Measurements from ENCODE around the gene SLC5A11.
"Not testable (repeated sequence)": the region's sequence is repeated elsewhere in the genome, so short reads cannot be mapped to it uniquely, and the experiment has no call there.

Gene SLC5A11

GRCh38 chr16:24863582-24864437 lies 18.0 kb downstream of the SLC5A11 start:
- DNase-seq, result no peak

GRCh38 chr16:24869033-24869432 lies 23.3 kb downstream of the SLC5A11 start:
- DNase-seq, result no peak

GRCh38 chr16:24871891-24872290 lies 26.1 kb downstream of the SLC5A11 start:
- DNase-seq, result no peak

GRCh38 chr16:24873028-24873427 lies 27.3 kb downstream of the SLC5A11 start:
- DNase-seq, result no peak

- no peak for DNase-seq
Observed at GRCh38 chr16:24875466-24875865, 29.7 kb downstream of the SLC5A11 start.

GRCh38 chr16:24876231-24876630 lies 30.5 kb downstream of the SLC5A11 start:
- no peak for DNase-seq

- DNase-seq, result no peak
Observed at GRCh38 chr16:24879684-24880083, 33.9 kb downstream of the SLC5A11 start.

GRCh38 chr16:24883714-24884151 lies 38.0 kb downstream of the SLC5A11 start:
- DNase-seq, result no peak

- no peak for DNase-seq
Observed at GRCh38 chr16:24887472-24887871, 41.7 kb downstream of the SLC5A11 start.

GRCh38 chr16:24890746-24891145 lies 45.0 kb downstream of the SLC5A11 start:
- DNase-seq, result no peak

GRCh38 chr16:24896439-24896838 lies 50.7 kb downstream of the SLC5A11 start:
- DNase-seq, result no peak

- not testable (repeated sequence) for DNase-seq
Observed at GRCh38 chr16:24897522-24897921, 51.8 kb downstream of the SLC5A11 start.

GRCh38 chr16:24900230-24900629 lies 54.5 kb downstream of the SLC5A11 start:
- no peak for DNase-seq

GRCh38 chr16:24906199-24906808 lies 60.5 kb downstream of the SLC5A11 start:
- no peak for DNase-seq

- no peak for DNase-seq
Observed at GRCh38 chr16:24906901-24907300, 61.1 kb downstream of the SLC5A11 start.

- no peak for DNase-seq
Observed at GRCh38 chr16:24908716-24909115, 63.0 kb downstream of the SLC5A11 start.

GRCh38 chr16:24909856-24910255 lies 64.1 kb downstream of the SLC5A11 start:
- DNase-seq, result no peak

- DNase-seq, result no peak
Observed at GRCh38 chr16:24915019-24915418, 69.3 kb downstream of the SLC5A11 start.

GRCh38 chr16:24915576-24915975 lies 69.8 kb downstream of the SLC5A11 start:
- no peak for DNase-seq

GRCh38 chr16:24917236-24917635 lies 71.5 kb downstream of the SLC5A11 start:
- no peak for DNase-seq

GRCh38 chr16:24917891-24918290 lies 72.1 kb downstream of the SLC5A11 start:
- DNase-seq, result no peak

GRCh38 chr16:24918641-24919040 lies 72.9 kb downstream of the SLC5A11 start:
- DNase-seq, result no peak

- DNase-seq, result no peak
Observed at GRCh38 chr16:24919536-24919935, 73.8 kb downstream of the SLC5A11 start.

GRCh38 chr16:24920568-24920967 lies 74.8 kb downstream of the SLC5A11 start:
- DNase-seq, result no peak
